ENCODE data around the gene PPP1R12A.

PPP1R12A gene

GRCh38 chr12:79901506-79901905, 33.4 kb downstream of the PPP1R12A start:
- no peak for TF ChIP-seq SPI1 (IDR thresholded peaks at IDR 0.05; ENCODE audit: borderline replicate concordance, low read depth)
- no peak for TF ChIP-seq GABPA (IDR thresholded peaks at IDR 0.05; ENCODE audit: low read depth)
- TF ChIP-seq REST (IDR thresholded peaks at IDR 0.05; ENCODE audit: insufficient replicate concordance, low read depth) = no peak
- no peak for TF ChIP-seq CTCF (IDR thresholded peaks at IDR 0.05; ENCODE audit: insufficient read depth, low read length)
- no peak for TF ChIP-seq POLR2AphosphoS5 (IDR thresholded peaks at IDR 0.05; ENCODE audit: low read depth)
- H3K27me3 ChIP-seq (ENCODE audit: insufficient read depth, poor library complexity, severe bottlenecking) = no peaks in the 10 kb centered on the region
- no peak for DNase-seq (ENCODE audit: low read depth in 1 of 2, low spot score in 1 of 2)
- no peak overlapping the region for H3K27ac ChIP-seq (replicated peaks)
- no peak overlapping the region for H3K4me3 ChIP-seq (replicated peaks; ENCODE audit: insufficient read depth, low read length)

- no peak for TF ChIP-seq REST (IDR thresholded peaks at IDR 0.05; ENCODE audit: insufficient replicate concordance, low read depth)
- no peak for TF ChIP-seq SPI1 (IDR thresholded peaks at IDR 0.05; ENCODE audit: borderline replicate concordance, low read depth)
- no peak for TF ChIP-seq POLR2AphosphoS5 (IDR thresholded peaks at IDR 0.05; ENCODE audit: low read depth)
- no peak for TF ChIP-seq CTCF (IDR thresholded peaks at IDR 0.05; ENCODE audit: insufficient read depth, low read length)
- TF ChIP-seq GABPA (IDR thresholded peaks at IDR 0.05; ENCODE audit: low read depth) = no peak
- Histone ChIP-seq H3K4me3 (replicated peaks; ENCODE audit: insufficient read depth, low read length) (no peak overlapping the region), H3K27ac (replicated peaks) (no peak overlapping the region), H3K27me3 (ENCODE audit: insufficient read depth, poor library complexity, severe bottlenecking) (no peaks in the 10 kb centered on the region)
- DNase-seq (ENCODE audit: low read depth in 1 of 2, low spot score in 1 of 2) = no peak
These were observed 33.9 kb downstream of the PPP1R12A start for GRCh38 chr12:79900951-79901350.

GRCh38 chr12:79900199-79900598, 34.7 kb downstream of the PPP1R12A start:
- H3K27ac ChIP-seq (replicated peaks) = no peak overlapping the region
- H3K27me3 ChIP-seq (ENCODE audit: insufficient read depth, poor library complexity, severe bottlenecking) = no peaks in the 10 kb centered on the region
- no peak for TF ChIP-seq GABPA (IDR thresholded peaks at IDR 0.05; ENCODE audit: low read depth)
- no peak for TF ChIP-seq CTCF (IDR thresholded peaks at IDR 0.05; ENCODE audit: insufficient read depth, low read length)
- TF ChIP-seq REST (IDR thresholded peaks at IDR 0.05; ENCODE audit: insufficient replicate concordance, low read depth) = no peak
- TF ChIP-seq POLR2AphosphoS5 (IDR thresholded peaks at IDR 0.05; ENCODE audit: low read depth) = no peak
- TF ChIP-seq SPI1 (IDR thresholded peaks at IDR 0.05; ENCODE audit: borderline replicate concordance, low read depth) = no peak
- no peak overlapping the region for H3K4me3 ChIP-seq (replicated peaks; ENCODE audit: insufficient read depth, low read length)
- no peak for DNase-seq (ENCODE audit: low read depth in 1 of 2, low spot score in 1 of 2)

Measured in HL-60 (cell line).